ENCODE data around the gene AQP1. TPM values are rescaled to one million over a fixed set of nuclear protein-coding genes. Genes with fewer than 3 reads are reported as not detected.

The AQP1 gene
- total and polyA plus RNA-seq, 4 donors: 8.9 to 76.3 (median 23.5) TPM

- no peaks in the 10 kb centered on the region for H3K36me3 ChIP-seq (ENCODE audit: control insufficient read depth in 4 of 4, insufficient read depth in 3 of 4, low read depth in 1 of 4, low read length in 3 of 4)
- H3K9ac ChIP-seq (ENCODE audit: low read depth in 1 of 2, low read length in 2 of 2): no peak overlapping the region
- no peak for TF ChIP-seq HNF4G (IDR thresholded peaks at IDR 0.05)
- no peak for TF ChIP-seq ATF3 (IDR thresholded peaks at IDR 0.05)
- TF ChIP-seq JUND (IDR thresholded peaks at IDR 0.05): no peak
- TF ChIP-seq, protein P1, sequence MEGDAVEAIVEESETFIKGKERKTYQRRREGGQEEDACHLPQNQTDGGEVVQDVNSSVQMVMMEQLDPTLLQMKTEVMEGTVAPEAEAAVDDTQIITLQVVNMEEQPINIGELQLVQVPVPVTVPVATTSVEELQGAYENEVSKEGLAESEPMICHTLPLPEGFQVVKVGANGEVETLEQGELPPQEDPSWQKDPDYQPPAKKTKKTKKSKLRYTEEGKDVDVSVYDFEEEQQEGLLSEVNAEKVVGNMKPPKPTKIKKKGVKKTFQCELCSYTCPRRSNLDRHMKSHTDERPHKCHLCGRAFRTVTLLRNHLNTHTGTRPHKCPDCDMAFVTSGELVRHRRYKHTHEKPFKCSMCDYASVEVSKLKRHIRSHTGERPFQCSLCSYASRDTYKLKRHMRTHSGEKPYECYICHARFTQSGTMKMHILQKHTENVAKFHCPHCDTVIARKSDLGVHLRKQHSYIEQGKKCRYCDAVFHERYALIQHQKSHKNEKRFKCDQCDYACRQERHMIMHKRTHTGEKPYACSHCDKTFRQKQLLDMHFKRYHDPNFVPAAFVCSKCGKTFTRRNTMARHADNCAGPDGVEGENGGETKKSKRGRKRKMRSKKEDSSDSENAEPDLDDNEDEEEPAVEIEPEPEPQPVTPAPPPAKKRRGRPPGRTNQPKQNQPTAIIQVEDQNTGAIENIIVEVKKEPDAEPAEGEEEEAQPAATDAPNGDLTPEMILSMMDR (IDR thresholded peaks at IDR 0.05; ENCODE audit: low read depth, low read length, missing input control): no peak
- no peak for TF ChIP-seq EGR1 (IDR thresholded peaks at IDR 0.05; ENCODE audit: low read depth in 2 of 2)
- TF ChIP-seq ZBTB33 (IDR thresholded peaks at IDR 0.05): no peak
- no peak for TF ChIP-seq RXRA (IDR thresholded peaks at IDR 0.05)
- TF ChIP-seq RAD21 (IDR thresholded peaks at IDR 0.05): no peak
- TF ChIP-seq SP1 (IDR thresholded peaks at IDR 0.05): no peak
- no peak for TF ChIP-seq FOXA2 (IDR thresholded peaks at IDR 0.05)
- TF ChIP-seq MAX (IDR thresholded peaks at IDR 0.05): no peak
- H3K9me3 ChIP-seq (ENCODE audit: control insufficient read depth in 4 of 4, low read length in 3 of 4): no peaks in the 10 kb centered on the region
- WGBS: 92% methylated on average over 4 of the region's 4 CpGs
- no peaks in the 10 kb centered on the region for H3K27me3 ChIP-seq (ENCODE audit: control insufficient read depth in 4 of 4, insufficient read depth in 4 of 4, low read length in 3 of 4)
- H3K27ac ChIP-seq (ENCODE audit: low read depth in 1 of 2, low read length in 2 of 2): no peak overlapping the region
- peak; percentile 27 for DNase-seq (ENCODE audit: low spot score)
- H3K4me1 ChIP-seq (ENCODE audit: control insufficient read depth in 4 of 4, insufficient read depth in 4 of 4, low read length in 3 of 4): no peaks in the 10 kb centered on the region
- H3K4me3 ChIP-seq (ENCODE audit: low read depth in 1 of 3, low read length in 3 of 3): no peak overlapping the region
Observed at GRCh38 chr7:30929686-30930085, 18.0 kb downstream of the AQP1 start.

GRCh38 chr7:30930621-30931020 is 19.0 kb downstream of the AQP1 start:
- no peaks in the 10 kb centered on the region for H3K36me3 ChIP-seq (ENCODE audit: control insufficient read depth in 4 of 4, insufficient read depth in 3 of 4, low read depth in 1 of 4, low read length in 3 of 4)
- no peaks in the 10 kb centered on the region for H3K9me3 ChIP-seq (ENCODE audit: control insufficient read depth in 4 of 4, low read length in 3 of 4)
- H3K27me3 ChIP-seq (ENCODE audit: control insufficient read depth in 4 of 4, insufficient read depth in 4 of 4, low read length in 3 of 4): no peaks in the 10 kb centered on the region
- DNase-seq (ENCODE audit: low spot score): peak; percentile 32
- no peak overlapping the region for H3K27ac ChIP-seq (ENCODE audit: low read depth in 1 of 2, low read length in 2 of 2)
- TF ChIP-seq EGR1 (IDR thresholded peaks at IDR 0.05; ENCODE audit: low read depth in 2 of 2): no peak
- TF ChIP-seq RXRA (IDR thresholded peaks at IDR 0.05): no peak
- no peak for TF ChIP-seq REST (IDR thresholded peaks at IDR 0.05)
- TF ChIP-seq FOXA1 (IDR thresholded peaks at IDR 0.05): no peak
- H3K4me3 ChIP-seq (ENCODE audit: low read depth in 1 of 3, low read length in 3 of 3): no peak overlapping the region
- WGBS: 81% methylated on average over 8 of the region's 8 CpGs
- H3K4me1 ChIP-seq (ENCODE audit: control insufficient read depth in 4 of 4, insufficient read depth in 4 of 4, low read length in 3 of 4): no peaks in the 10 kb centered on the region
- H3K9ac ChIP-seq (ENCODE audit: low read depth in 1 of 2, low read length in 2 of 2): no peak overlapping the region
